Naive B cell (primary cell): ENCODE data around the gene FZD2. TPM values are rescaled to one million over a fixed set of nuclear protein-coding genes. Genes with fewer than 3 reads are reported as not detected.
"Not testable (repeated sequence)": the region's sequence is repeated elsewhere in the genome, so short reads cannot be mapped to it uniquely, and the experiment has no call there.

Experiments used
- ATAC-seq, 2 donors: fragments of 150-1000 bp; cut with Tn5 transposase; 2 replicates each; pipeline ENCODE4 v1.10.0; 2021; ENCODE audit warnings: low read depth in 2 of 2, mild to moderate bottlenecking in 2 of 2, moderate library complexity in 2 of 2
- DNase-seq: peaks from one replicate; pipeline ENCODE4 v3.0.0; 2022
- H3K27ac Mint-ChIP-seq, 6 donors: one replicate each; pipeline ENCODE4 v1.8.0; 2020 to 2022; ENCODE audit warnings: mild to moderate bottlenecking in 6 of 6, mixed read lengths in 6 of 6, moderate library complexity in 5 of 6, inconsistent platforms in 2 of 6
- H3K27me3 Mint-ChIP-seq, 3 donors: one replicate each; pipeline ENCODE4 v1.8.0; 2021 to 2022; ENCODE audit warnings: mixed read lengths in 3 of 3, mild to moderate bottlenecking in 1 of 3
- H3K36me3 Mint-ChIP-seq, 2 donors: one replicate each; pipeline ENCODE4 v1.8.0; 2020 to 2022; ENCODE audit warnings: mixed read lengths in 2 of 2, inconsistent platforms in 1 of 2, mild to moderate bottlenecking in 1 of 2
- H3K4me1 Mint-ChIP-seq, 3 donors: one replicate each; pipeline ENCODE4 v1.8.0; 2020 to 2022; ENCODE audit warnings: mixed read lengths in 3 of 3, inconsistent platforms in 1 of 3, mild to moderate bottlenecking in 1 of 3, moderate library complexity in 1 of 3
- H3K4me3 Mint-ChIP-seq, 8 donors: one replicate each; pipeline ENCODE4 v1.8.0; 2020 to 2022; ENCODE audit warnings: mild to moderate bottlenecking in 8 of 8, mixed read lengths in 8 of 8, moderate library complexity in 8 of 8, inconsistent platforms in 2 of 8
- H3K9me3 Mint-ChIP-seq, 7 donors: one replicate each; pipeline ENCODE4 v1.8.0; 2020 to 2022; ENCODE audit warnings: mixed read lengths in 7 of 7, mild to moderate bottlenecking in 5 of 7, inconsistent platforms in 2 of 7, moderate library complexity in 1 of 7
- polyA plus RNA-seq, 6 donors: library from polyadenylated mRNA; unstranded; fragments of 300-500 nt; fragmentation: Illumina TruSeq; gene quantifications; one replicate each; pipeline ENCODE4 v1.2.3, GENCODE V29; 2021; ENCODE audit warnings: low read depth in 6 of 6

Gene FZD2
- polyA plus RNA-seq, 6 donors from 2014 or later = 0.21 to 0.52 (median 0.41) TPM

DNA sequence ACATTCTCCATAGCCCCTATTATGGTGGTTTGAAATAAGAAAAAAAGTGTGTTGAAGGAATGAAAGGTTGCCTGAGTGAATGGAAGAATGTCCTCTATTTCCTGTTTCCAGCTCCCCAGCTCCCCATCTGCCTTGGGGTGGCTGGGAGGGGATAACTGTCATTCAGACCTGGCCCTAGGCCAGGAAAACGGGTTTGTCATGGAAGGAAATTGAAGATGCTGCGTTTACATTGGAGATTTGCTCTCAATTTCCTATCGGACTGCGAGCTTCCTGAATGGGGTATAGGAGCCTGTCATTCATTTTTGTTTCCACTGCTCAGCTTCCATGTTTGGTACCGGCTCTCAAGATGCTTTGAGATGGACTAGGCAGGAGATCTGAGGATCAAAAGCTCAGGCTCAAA, 2.2 kb upstream of the FZD2 start:
- peaks cover 36 to 49% (median 38%) of the 10 kb centered on the region in 3 donors for H3K27me3 Mint-ChIP-seq

DNA sequence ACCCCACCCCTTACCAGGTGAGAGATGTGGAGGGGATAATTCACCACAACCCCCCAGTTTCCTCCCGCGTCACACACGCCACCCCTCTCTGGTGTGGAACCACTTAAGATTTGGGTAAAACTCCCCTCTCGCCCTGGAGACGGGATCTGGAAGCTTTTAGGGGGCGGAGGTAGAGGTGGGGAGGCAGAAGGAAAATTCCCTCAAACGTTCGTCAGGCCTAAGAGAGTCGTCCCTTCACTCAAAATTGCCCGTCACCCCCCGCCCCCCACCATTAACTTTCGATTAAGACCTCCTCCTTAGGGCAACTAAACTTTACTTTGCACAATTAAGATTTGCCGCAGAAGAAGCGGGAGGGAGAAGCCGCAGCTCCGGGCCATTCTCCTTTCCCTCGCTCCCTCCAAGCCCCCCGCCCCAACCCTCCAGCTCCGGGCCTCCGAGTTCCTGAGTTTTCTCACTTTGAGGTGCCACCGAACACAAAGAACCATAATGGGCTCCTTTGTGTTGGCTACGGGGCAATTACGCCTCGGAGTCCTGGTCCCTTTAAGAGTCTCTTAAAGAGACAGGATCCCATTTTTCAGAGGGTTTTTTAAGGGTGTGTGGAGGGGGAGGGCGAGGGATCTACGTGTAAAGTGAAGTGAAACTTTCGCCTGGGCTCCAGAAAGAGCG, 985 bp upstream of the FZD2 start:
- ATAC-seq (peak; percentile 73 to 75), DNase-seq (peak; percentile 54)
- Mint-ChIP-seq H3K4me3 (peak overlapping the region; percentile 82 to 99 (median 95)), H3K36me3 (peaks cover 0 to 8% of the 10 kb centered on the region in 2 donors), H3K9me3 (peaks cover 0 to 4% (median 3%) of the 10 kb centered on the region in 7 donors), H3K4me1 (peaks cover 22 to 34% (median 23%) of the 10 kb centered on the region in 3 donors), H3K27me3 (peaks cover 43 to 54% (median 44%) of the 10 kb centered on the region in 3 donors), H3K27ac (peak overlapping the region; percentile 1 to 98 (median 87))

More for the DNA sequence above, 2.2 kb upstream of the FZD2 start:
- peaks cover 0 to 4% (median 3%) of the 10 kb centered on the region in 7 donors for H3K9me3 Mint-ChIP-seq
- H3K36me3 Mint-ChIP-seq = peaks cover 0 to 8% of the 10 kb centered on the region in 2 donors
- peaks cover 22 to 34% (median 23%) of the 10 kb centered on the region in 3 donors for H3K4me1 Mint-ChIP-seq
- ATAC-seq (no peak), DNase-seq (no peak)
- peak overlapping the region in 4 of 8 donors; percentile 19 to 89 (median 48) for H3K4me3 Mint-ChIP-seq
- H3K27ac Mint-ChIP-seq = no peak overlapping the region

DNA sequence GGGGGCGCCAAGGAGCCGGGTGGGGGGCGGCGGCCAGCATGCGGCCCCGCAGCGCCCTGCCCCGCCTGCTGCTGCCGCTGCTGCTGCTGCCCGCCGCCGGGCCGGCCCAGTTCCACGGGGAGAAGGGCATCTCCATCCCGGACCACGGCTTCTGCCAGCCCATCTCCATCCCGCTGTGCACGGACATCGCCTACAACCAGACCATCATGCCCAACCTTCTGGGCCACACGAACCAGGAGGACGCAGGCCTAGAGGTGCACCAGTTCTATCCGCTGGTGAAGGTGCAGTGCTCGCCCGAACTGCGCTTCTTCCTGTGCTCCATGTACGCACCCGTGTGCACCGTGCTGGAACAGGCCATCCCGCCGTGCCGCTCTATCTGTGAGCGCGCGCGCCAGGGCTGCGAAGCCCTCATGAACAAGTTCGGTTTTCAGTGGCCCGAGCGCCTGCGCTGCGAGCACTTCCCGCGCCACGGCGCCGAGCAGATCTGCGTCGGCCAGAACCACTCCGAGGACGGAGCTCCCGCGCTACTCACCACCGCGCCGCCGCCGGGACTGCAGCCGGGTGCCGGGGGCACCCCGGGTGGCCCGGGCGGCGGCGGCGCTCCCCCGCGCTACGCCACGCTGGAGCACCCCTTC, 484 bp downstream of the FZD2 start:
- peak overlapping the region in 4 of 6 donors; percentile 24 to 89 (median 75) for H3K27ac Mint-ChIP-seq
- peaks cover 0 to 8% of the 10 kb centered on the region in 2 donors for H3K36me3 Mint-ChIP-seq
- H3K27me3 Mint-ChIP-seq = peaks cover 45 to 54% (median 46%) of the 10 kb centered on the region in 3 donors
- ATAC-seq (peak; percentile 16 to 26), DNase-seq (peak; percentile 16)
- H3K4me3 Mint-ChIP-seq = peak overlapping the region; percentile 81 to 96 (median 92)
- peaks cover 22 to 34% (median 23%) of the 10 kb centered on the region in 3 donors for H3K4me1 Mint-ChIP-seq
- peaks cover 0 to 4% (median 3%) of the 10 kb centered on the region in 7 donors for H3K9me3 Mint-ChIP-seq

- Mint-ChIP-seq H3K27ac (peak overlapping the region in 5 of 6 donors; percentile 61 to 96 (median 76)), H3K36me3 (peaks cover 0 to 8% of the 10 kb centered on the region in 2 donors), H3K4me3 (peak overlapping the region; percentile 81 to 96 (median 92)), H3K27me3 (peaks cover 43 to 60% (median 47%) of the 10 kb centered on the region in 3 donors), H3K4me1 (peaks cover 22 to 34% (median 23%) of the 10 kb centered on the region in 3 donors), H3K9me3 (peaks cover 0 to 4% (median 3%) of the 10 kb centered on the region in 7 donors)
- ATAC-seq = no peak
- no peak for DNase-seq
Observed at GRCh38 chr17:44558334-44558709, 1.0 kb downstream of the FZD2 start.

GRCh38 chr17:44558710-44559633, 1.7 kb downstream of the FZD2 start:
- ATAC-seq (no peak), DNase-seq (no peak)
- Mint-ChIP-seq H3K36me3 (peaks cover 0 to 8% of the 10 kb centered on the region in 2 donors), H3K27ac (peak overlapping the region in 3 of 6 donors; percentile 32 to 96 (median 76)), H3K9me3 (peaks cover 0 to 4% (median 3%) of the 10 kb centered on the region in 7 donors), H3K27me3 (peaks cover 41 to 65% (median 47%) of the 10 kb centered on the region in 3 donors), H3K4me1 (peaks cover 22 to 34% (median 23%) of the 10 kb centered on the region in 3 donors), H3K4me3 (peak overlapping the region; percentile 81 to 96 (median 92))

GRCh38 chr17:44559634-44560554, 2.6 kb downstream of the FZD2 start:
- H3K27me3 Mint-ChIP-seq = peaks cover 47 to 73% (median 53%) of the 10 kb centered on the region in 3 donors
- peaks cover 0 to 8% of the 10 kb centered on the region in 2 donors for H3K36me3 Mint-ChIP-seq
- peak overlapping the region in 6 of 8 donors; percentile 10 to 72 (median 58) for H3K4me3 Mint-ChIP-seq
- ATAC-seq (no peak), DNase-seq (no peak)
- peaks cover 0 to 6% (median 3%) of the 10 kb centered on the region in 7 donors for H3K9me3 Mint-ChIP-seq
- H3K27ac Mint-ChIP-seq = peak overlapping the region in 1 of 6 donors; percentile 98
- peaks cover 22 to 34% (median 23%) of the 10 kb centered on the region in 3 donors for H3K4me1 Mint-ChIP-seq

DNA sequence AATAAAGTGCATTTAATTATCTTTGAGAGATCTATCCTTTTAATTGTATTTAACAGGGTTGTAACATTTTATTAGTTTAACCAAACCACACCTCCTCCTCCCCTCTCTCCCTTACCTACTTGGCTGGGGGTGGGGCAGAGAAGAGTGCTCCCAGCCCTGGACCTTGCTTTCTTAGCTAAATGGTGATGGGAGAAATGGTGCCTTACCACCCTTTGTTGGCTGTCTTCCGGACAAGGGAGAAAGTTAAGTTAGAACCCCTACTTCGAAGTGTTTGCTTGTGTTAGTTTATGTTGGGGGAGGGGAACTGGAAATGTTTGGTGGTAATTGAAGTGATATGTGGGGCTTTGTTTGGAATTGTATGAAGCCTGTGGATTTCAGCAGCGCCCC, 3.9 kb downstream of the FZD2 start:
- H3K36me3 Mint-ChIP-seq = peaks cover 0 to 16% of the 10 kb centered on the region in 2 donors
- peaks cover 0 to 19% (median 9%) of the 10 kb centered on the region in 7 donors for H3K9me3 Mint-ChIP-seq
- no peak overlapping the region for H3K27ac Mint-ChIP-seq
- ATAC-seq (no peak), DNase-seq (no peak)
- H3K27me3 Mint-ChIP-seq = peaks cover 50 to 83% (median 61%) of the 10 kb centered on the region in 3 donors
- H3K4me3 Mint-ChIP-seq = peak overlapping the region in 1 of 8 donors; percentile 72
- peaks cover 16 to 29% (median 23%) of the 10 kb centered on the region in 3 donors for H3K4me1 Mint-ChIP-seq

DNA sequence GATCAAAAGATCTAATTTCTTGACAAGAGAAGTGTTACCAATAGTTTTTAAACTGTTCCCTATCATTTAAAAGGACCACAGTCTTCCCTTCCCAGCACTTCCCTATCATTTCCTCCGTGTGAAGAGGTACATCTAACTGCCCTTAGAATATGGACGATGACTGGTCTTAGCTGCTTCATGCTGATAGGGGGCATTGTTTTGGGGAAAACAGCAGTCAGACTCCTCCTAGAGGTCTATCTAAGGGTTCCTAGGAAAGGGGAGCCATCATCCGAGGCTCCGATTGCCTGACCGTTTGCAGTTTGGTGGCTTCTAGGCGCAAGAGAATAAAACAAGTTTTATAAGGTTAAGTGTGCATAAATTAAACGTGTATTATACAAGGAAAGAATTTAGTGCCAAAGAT, 7.1 kb downstream of the FZD2 start:
- no peak overlapping the region for H3K27ac Mint-ChIP-seq
- peaks cover 0 to 19% (median 12%) of the 10 kb centered on the region in 7 donors for H3K9me3 Mint-ChIP-seq
- H3K27me3 Mint-ChIP-seq = peaks cover 38 to 67% (median 44%) of the 10 kb centered on the region in 3 donors
- H3K4me1 Mint-ChIP-seq = peaks cover 0 to 6% (median 5%) of the 10 kb centered on the region in 3 donors
- ATAC-seq (no peak), DNase-seq (no peak)
- peaks cover 0 to 8% of the 10 kb centered on the region in 2 donors for H3K36me3 Mint-ChIP-seq
- peak overlapping the region in 1 of 8 donors; percentile 42 for H3K4me3 Mint-ChIP-seq

- no peak for DNase-seq
- peak overlapping the region in 1 of 6 donors; percentile 37 for H3K27ac Mint-ChIP-seq
Observed at GRCh38 chr17:44565866-44566443, 8.7 kb downstream of the FZD2 start.

GRCh38 chr17:44568311-44568944, 11.1 kb downstream of the FZD2 start:
- H3K4me1 Mint-ChIP-seq, DNase-seq, H3K36me3 Mint-ChIP-seq, ATAC-seq: not testable (repeated sequence)
- H3K9me3 Mint-ChIP-seq = peaks cover 0 to 19% (median 11%) of the 10 kb centered on the region in 7 donors
- peaks cover 17 to 32% (median 19%) of the 10 kb centered on the region in 3 donors for H3K27me3 Mint-ChIP-seq
- peak overlapping the region in 3 of 8 donors; percentile 21 to 75 (median 25) for H3K4me3 Mint-ChIP-seq
- H3K27ac Mint-ChIP-seq = peak overlapping the region in 2 of 6 donors; percentile 59 to 94

More at GRCh38 chr17:44565866-44566443, 8.7 kb downstream of the FZD2 start:
- peaks cover 0 to 19% (median 11%) of the 10 kb centered on the region in 7 donors for H3K9me3 Mint-ChIP-seq
- H3K36me3 Mint-ChIP-seq = peaks cover 0 to 8% of the 10 kb centered on the region in 2 donors
- H3K27me3 Mint-ChIP-seq = peaks cover 28 to 54% (median 35%) of the 10 kb centered on the region in 3 donors
- H3K4me1 Mint-ChIP-seq = peaks cover 0 to 6% (median 5%) of the 10 kb centered on the region in 3 donors
- H3K4me3 Mint-ChIP-seq = peak overlapping the region in 1 of 8 donors; percentile 15
- ATAC-seq = no peak
